Measurements from ENCODE around the gene RDH12.
"Not testable (repeated sequence)": the region's sequence is repeated elsewhere in the genome, so short reads cannot be mapped to it uniquely, and the experiment has no call there.

RDH12 gene

GRCh38 chr14:67701492-67701891 is at the start of gene RDH12:
TSS of gene RDH12 (plus strand) at chr14:67701886. CDS start at chr14:67722643, 20,757 bp downstream.
- DNase-seq, result not testable (repeated sequence)

GRCh38 chr14:67652189-67652588 is 49.5 kb upstream of the RDH12 start:
- no peak for DNase-seq

- no peak for DNase-seq
Measured at GRCh38 chr14:67653651-67654280, 47.9 kb upstream of the RDH12 start.

- DNase-seq, result no peak
Measured at GRCh38 chr14:67663633-67664032, 38.1 kb upstream of the RDH12 start.

GRCh38 chr14:67665868-67666267 is 35.8 kb upstream of the RDH12 start:
- DNase-seq, result no peak

- peak; percentile 49 to 70 for DNase-seq
Measured at GRCh38 chr14:67666750-67667449, 34.8 kb upstream of the RDH12 start.

GRCh38 chr14:67668559-67668958 is 33.1 kb upstream of the RDH12 start:
- DNase-seq, result peak; percentile 17 to 47

GRCh38 chr14:67673451-67673850 is 28.2 kb upstream of the RDH12 start:
- no peak for DNase-seq

GRCh38 chr14:67674139-67674479 is 27.6 kb upstream of the RDH12 start:
- DNase-seq, result peak; percentile 18 to 50

GRCh38 chr14:67674480-67675218 is 27.0 kb upstream of the RDH12 start, which contains the start of gene VTI1B:
TSS of gene VTI1B (minus strand) at chr14:67674632. CDS start at chr14:67674489, 143 bp downstream.
- peak; percentile 73 to 81 for DNase-seq

- DNase-seq, result no peak
Measured at GRCh38 chr14:67675219-67675582, 26.5 kb upstream of the RDH12 start.

GRCh38 chr14:67679006-67679405 is 22.7 kb upstream of the RDH12 start:
- no peak for DNase-seq

GRCh38 chr14:67680121-67680602 is 21.5 kb upstream of the RDH12 start:
- peak in 1 of 2 donors; percentile 21 for DNase-seq

- peak in 1 of 2 donors; percentile 55 for DNase-seq
Measured at GRCh38 chr14:67680941-67681340, 20.7 kb upstream of the RDH12 start.

GRCh38 chr14:67683842-67684241 is 17.8 kb upstream of the RDH12 start:
- DNase-seq, result no peak

GRCh38 chr14:67690011-67690410 is 11.7 kb upstream of the RDH12 start:
- no peak for DNase-seq

GRCh38 chr14:67694791-67695393 is 6.8 kb upstream of the RDH12 start:
- peak; percentile 65 to 76 for DNase-seq

GRCh38 chr14:67695394-67695949 is 6.2 kb upstream of the RDH12 start, which contains the start of gene RDH11:
TSS of gene RDH11 (minus strand) at chr14:67695764. CDS start at chr14:67695703, 61 bp downstream.
- DNase-seq, result peak; percentile 86 to 90

GRCh38 chr14:67697006-67697405 is 4.7 kb upstream of the RDH12 start:
- DNase-seq, result no peak

- DNase-seq, result no peak
Measured at GRCh38 chr14:67698179-67698578, 3.5 kb upstream of the RDH12 start.

- DNase-seq, result no peak
Measured at GRCh38 chr14:67703997-67704396, 2.3 kb downstream of the RDH12 start.

GRCh38 chr14:67704484-67705089 is 2.9 kb downstream of the RDH12 start:
- DNase-seq, result peak; percentile 40 to 70
